OCI-LY1 (cell line): ENCODE results near the gene DOCK1.

Source experiments
- H2AFZ ChIP-seq: fragments of 200-600 bp; sonication (generic), shearing (Covaris generic); 2 replicates; pipeline ENCODE4 v1.6.0; 2014; ENCODE audit warnings: antibody characterized with exemption, mild to moderate bottlenecking, low read length
- H3F3A ChIP-seq: fragments of 200-600 bp; sonication (generic), shearing (Covaris generic); 2 replicates; pipeline ENCODE4 v1.6.0; 2014; ENCODE audit warnings: mild to moderate bottlenecking, antibody characterized with exemption, low read length, moderate library complexity; ENCODE audit not compliant: insufficient read depth
- H3K27ac ChIP-seq: fragments of 200-600 bp; sonication (generic); 2 replicates; pipeline ENCODE4 v1.5.1; 2014; ENCODE audit warnings: low read length, mixed run types, mild to moderate bottlenecking, low read depth; ENCODE audit not compliant: poor library complexity, severe bottlenecking
- H3K27me3 ChIP-seq: fragments of 200-600 bp; sonication (generic); 2 replicates; pipeline ENCODE4 v1.6.0; 2014; ENCODE audit warnings: antibody characterized with exemption, mild to moderate bottlenecking, low read length, moderate library complexity; ENCODE audit not compliant: insufficient read depth
- H3K36me3 ChIP-seq: fragments of 200-600 bp; sonication (generic); 2 replicates; pipeline ENCODE4 v1.6.1; 2014; ENCODE audit warnings: mild to moderate bottlenecking, antibody characterized with exemption, low read length, moderate library complexity, mixed read lengths; ENCODE audit not compliant: insufficient read depth
- H3K4me1 ChIP-seq: fragments of 200-600 bp; sonication (generic); 2 replicates; pipeline ENCODE4 v1.5.1; 2014; ENCODE audit warnings: mild to moderate bottlenecking, low read length, moderate library complexity; ENCODE audit not compliant: insufficient read depth, severe bottlenecking
- H3K4me2 ChIP-seq: fragments of 200-600 bp; sonication (generic), shearing (Covaris generic); 2 replicates; pipeline ENCODE4 v1.6.1; 2014; ENCODE audit warnings: low read length
- H3K4me3 ChIP-seq: fragments of 200-600 bp; sonication (generic); 2 replicates; pipeline ENCODE4 v1.5.1; 2014; ENCODE audit warnings: low read length, low read depth, mild to moderate bottlenecking, mixed read lengths; ENCODE audit not compliant: poor library complexity, severe bottlenecking
- H3K79me2 ChIP-seq: fragments of 200-600 bp; shearing (Covaris generic); 2 replicates; pipeline ENCODE4 v1.6.1; 2016; ENCODE audit warnings: mixed run types, low read length, mixed read lengths; ENCODE audit not compliant: insufficient read depth
- H3K9ac ChIP-seq: fragments of 200-600 bp; sonication (generic), shearing (Covaris generic); 2 replicates; pipeline ENCODE4 v1.6.1; 2014; ENCODE audit warnings: mild to moderate bottlenecking, low read length, mixed read lengths
- H3K9me2 ChIP-seq: fragments of 200-600 bp; sonication (generic), shearing (Covaris generic); 2 replicates; pipeline ENCODE4 v1.6.1; 2014; ENCODE audit warnings: low read depth, mild to moderate bottlenecking, low read length, mixed read lengths
- H3K9me3 ChIP-seq: fragments of 200-600 bp; shearing (Covaris generic); 2 replicates; pipeline ENCODE4 v1.6.1; 2014; ENCODE audit warnings: low read length, mixed read lengths
- H4K20me1 ChIP-seq: fragments of 200-600 bp; sonication (generic), shearing (Covaris generic); 2 replicates; pipeline ENCODE4 v1.6.0; 2016; ENCODE audit warnings: mild to moderate bottlenecking, low read length; ENCODE audit not compliant: insufficient read depth
- EZH2 ChIP-seq: fragments of 200-600 bp; sonication (generic), shearing (Covaris generic); IDR thresholded peaks from 2 replicates; pipeline ENCODE4 v1.8.0; 2017; ENCODE audit warnings: borderline replicate concordance, mixed run types, mild to moderate bottlenecking, antibody characterized with exemption, low read length, moderate library complexity, mixed read lengths
- TF ChIP-seq, protein P1 (sequence below): fragments of 200-600 bp; sonication (generic), shearing (Covaris generic); IDR thresholded peaks from 2 replicates; pipeline ENCODE4 v1.5.1; 2017; ENCODE audit warnings: mild to moderate bottlenecking, antibody characterized with exemption, low read length, moderate library complexity, mixed read lengths

Gene DOCK1

DNA sequence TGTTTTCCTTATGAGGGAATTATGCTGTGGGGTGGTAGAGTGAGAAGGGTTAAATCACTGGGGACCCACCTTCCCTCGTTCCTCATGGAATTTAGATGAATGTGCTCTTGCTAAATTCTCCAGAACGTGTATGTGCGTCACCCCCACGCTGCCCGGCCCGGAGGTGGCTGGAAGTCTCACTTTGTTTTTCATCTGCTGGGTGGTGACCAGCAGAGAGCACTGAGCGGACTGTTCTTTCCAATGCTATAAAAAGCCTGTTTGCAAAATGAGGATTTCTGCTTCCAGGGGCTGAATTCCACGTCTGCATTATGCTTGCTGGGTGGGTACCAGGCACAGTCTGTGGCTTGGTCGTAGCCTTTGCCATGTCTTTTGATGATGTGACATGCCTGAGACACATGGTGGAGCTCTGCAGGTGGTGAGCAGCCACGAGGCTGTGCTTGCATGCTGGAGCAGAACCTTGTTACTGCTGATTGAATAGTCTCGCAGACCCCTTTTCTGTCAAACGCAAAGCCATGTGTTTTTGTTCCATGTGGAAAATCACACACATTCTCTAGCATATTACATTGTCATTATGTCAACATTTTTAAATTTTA lies 323.1 kb downstream of the DOCK1 start:
- Histone ChIP-seq H3K9me3 (no peaks in the 10 kb centered on the region), H3F3A (no peaks in the 10 kb centered on the region), H4K20me1 (no peaks in the 10 kb centered on the region), H3K27me3 (no peaks in the 10 kb centered on the region), H3K9me2 (no peaks in the 10 kb centered on the region), H3K27ac (no peak overlapping the region), H3K4me3 (no peak overlapping the region), H3K4me2 (no peak overlapping the region), H3K79me2 (no peaks in the 10 kb centered on the region), H3K9ac (no peak overlapping the region), H3K36me3 (no peaks in the 10 kb centered on the region), H2AFZ (no peak overlapping the region), H3K4me1 (no peaks in the 10 kb centered on the region)
- TF ChIP-seq, protein P1, sequence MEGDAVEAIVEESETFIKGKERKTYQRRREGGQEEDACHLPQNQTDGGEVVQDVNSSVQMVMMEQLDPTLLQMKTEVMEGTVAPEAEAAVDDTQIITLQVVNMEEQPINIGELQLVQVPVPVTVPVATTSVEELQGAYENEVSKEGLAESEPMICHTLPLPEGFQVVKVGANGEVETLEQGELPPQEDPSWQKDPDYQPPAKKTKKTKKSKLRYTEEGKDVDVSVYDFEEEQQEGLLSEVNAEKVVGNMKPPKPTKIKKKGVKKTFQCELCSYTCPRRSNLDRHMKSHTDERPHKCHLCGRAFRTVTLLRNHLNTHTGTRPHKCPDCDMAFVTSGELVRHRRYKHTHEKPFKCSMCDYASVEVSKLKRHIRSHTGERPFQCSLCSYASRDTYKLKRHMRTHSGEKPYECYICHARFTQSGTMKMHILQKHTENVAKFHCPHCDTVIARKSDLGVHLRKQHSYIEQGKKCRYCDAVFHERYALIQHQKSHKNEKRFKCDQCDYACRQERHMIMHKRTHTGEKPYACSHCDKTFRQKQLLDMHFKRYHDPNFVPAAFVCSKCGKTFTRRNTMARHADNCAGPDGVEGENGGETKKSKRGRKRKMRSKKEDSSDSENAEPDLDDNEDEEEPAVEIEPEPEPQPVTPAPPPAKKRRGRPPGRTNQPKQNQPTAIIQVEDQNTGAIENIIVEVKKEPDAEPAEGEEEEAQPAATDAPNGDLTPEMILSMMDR, result no peak
- TF ChIP-seq EZH2, result no peak

DNA sequence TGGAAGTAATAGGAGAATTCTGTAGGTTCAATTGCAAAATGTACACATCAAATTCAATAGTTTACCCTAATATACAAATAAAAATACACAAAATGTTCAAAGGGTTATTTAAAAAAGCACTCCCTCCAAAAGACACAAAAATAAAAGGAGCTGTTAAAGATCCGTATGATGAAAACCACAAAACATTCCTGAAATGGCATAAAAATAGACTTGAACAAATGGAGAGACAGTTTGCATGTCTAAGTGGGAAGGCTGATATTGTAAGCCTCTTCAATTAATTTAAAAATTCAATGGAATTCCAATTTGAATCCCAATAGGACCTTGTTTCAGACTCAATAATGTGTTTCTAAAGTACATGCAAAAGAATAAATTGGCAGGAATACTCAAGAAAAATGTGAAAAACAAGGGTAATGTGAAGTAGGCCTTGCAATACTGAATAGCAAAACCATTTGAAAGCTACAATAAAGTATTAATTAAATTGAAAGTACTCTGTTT lies 329.1 kb downstream of the DOCK1 start:
- H3K27me3 ChIP-seq, result no peaks in the 10 kb centered on the region
- H3K9ac ChIP-seq, result no peak overlapping the region
- H3K4me3 ChIP-seq, result no peak overlapping the region
- no peaks in the 10 kb centered on the region for H3K36me3 ChIP-seq
- no peaks in the 10 kb centered on the region for H3K79me2 ChIP-seq
- no peaks in the 10 kb centered on the region for H3F3A ChIP-seq
- no peaks in the 10 kb centered on the region for H4K20me1 ChIP-seq
- no peaks in the 10 kb centered on the region for H3K9me3 ChIP-seq
- H3K4me1 ChIP-seq, result no peaks in the 10 kb centered on the region
- H2AFZ ChIP-seq, result no peak overlapping the region
- no peaks in the 10 kb centered on the region for H3K9me2 ChIP-seq
- H3K4me2 ChIP-seq, result no peak overlapping the region
- no peak overlapping the region for H3K27ac ChIP-seq
- TF ChIP-seq EZH2, result no peak
- TF ChIP-seq, protein P1, result no peak

DNA sequence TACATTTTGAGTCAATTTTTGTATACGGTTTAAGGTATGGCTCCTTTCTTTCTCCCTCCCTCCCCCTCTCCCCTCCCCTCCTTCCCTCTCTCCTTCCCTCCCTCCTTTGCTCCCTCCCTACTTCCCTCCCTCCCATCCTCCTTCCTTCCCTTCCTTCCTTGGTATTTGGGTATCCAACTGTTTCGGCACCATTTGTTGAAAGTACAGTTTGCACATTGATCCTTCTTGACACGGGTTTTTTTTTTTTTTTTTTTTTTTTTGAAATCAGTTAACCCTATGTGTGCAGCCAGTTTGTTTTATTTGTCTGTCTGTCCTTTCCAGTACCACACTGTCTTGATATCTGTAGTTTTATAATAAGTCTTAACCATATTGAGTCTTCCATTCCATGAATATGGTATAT lies 331.0 kb downstream of the DOCK1 start:
- Histone ChIP-seq H3K36me3 (no peaks in the 10 kb centered on the region), H2AFZ (no peak overlapping the region), H3K27me3 (no peaks in the 10 kb centered on the region), H3K4me2 (no peak overlapping the region), H4K20me1 (no peaks in the 10 kb centered on the region), H3K9me2 (no peaks in the 10 kb centered on the region), H3F3A (no peaks in the 10 kb centered on the region), H3K4me1 (no peaks in the 10 kb centered on the region), H3K27ac (no peak overlapping the region), H3K9ac (no peak overlapping the region), H3K9me3 (no peaks in the 10 kb centered on the region), H3K79me2 (no peaks in the 10 kb centered on the region), H3K4me3 (no peak overlapping the region)
- TF ChIP-seq, protein P1, result no peak
- TF ChIP-seq EZH2, result no peak
